ENCODE results near the gene ARL10. TPM values are rescaled to one million over a fixed set of nuclear protein-coding genes. Genes with fewer than 3 reads are reported as not detected.

The ARL10 gene
- total RNA-seq, 1 experiment from 2014 or later: 1.1 TPM

DNA sequence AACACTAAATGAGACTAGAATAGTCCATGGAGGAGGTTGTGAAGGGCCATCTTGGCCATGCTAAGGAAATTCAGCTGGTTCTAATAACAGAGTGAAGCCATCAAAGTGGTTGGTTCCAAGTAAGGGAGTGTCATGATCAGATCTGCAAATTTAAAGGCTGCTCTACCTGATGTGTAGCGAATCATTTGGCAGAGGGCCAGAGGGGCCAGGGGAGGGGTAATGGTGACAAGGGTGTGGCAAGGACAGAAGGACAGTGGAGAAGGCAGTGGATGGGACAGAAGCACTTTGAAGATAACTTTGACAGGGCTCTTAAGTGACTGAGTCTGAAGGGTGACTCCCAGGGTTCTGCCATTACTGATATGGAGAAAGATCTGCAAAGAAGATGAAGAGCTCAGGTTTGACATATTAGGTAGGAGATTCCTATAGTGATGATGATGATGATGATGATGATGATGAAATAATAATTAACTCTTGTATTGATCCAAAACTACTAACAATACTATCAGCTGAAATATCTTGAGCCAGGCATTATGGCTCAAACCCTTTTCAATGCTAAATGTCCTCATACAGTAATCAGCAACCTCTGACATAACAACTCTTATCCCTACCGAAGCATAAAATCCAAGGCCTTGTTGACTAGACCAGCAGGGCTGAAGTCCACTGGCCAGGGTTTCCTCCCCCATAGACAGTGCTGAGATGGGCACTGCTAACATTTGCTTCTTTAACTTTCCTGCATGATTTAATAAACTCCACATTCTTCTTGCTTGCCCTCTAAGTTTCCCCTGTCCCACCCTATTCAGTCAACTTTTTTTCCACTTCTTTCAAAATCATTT is 23.7 kb upstream of the ARL10 start:
- Mint-ChIP-seq H3K36me3 (ENCODE audit: insufficient read depth, unreplicated experiment) (peaks cover 37% of the 10 kb centered on the region), H3K27ac (ENCODE audit: low read depth, unreplicated experiment) (no peak overlapping the region), H3K4me1 (ENCODE audit: insufficient read depth, unreplicated experiment) (peaks cover 6% of the 10 kb centered on the region), H3K4me3 (ENCODE audit: unreplicated experiment) (no peak overlapping the region), H3K9me3 (ENCODE audit: unreplicated experiment) (no peaks in the 10 kb centered on the region), H3K27me3 (ENCODE audit: insufficient read depth, unreplicated experiment) (no peaks in the 10 kb centered on the region)
- no TSS peak for BruUV-seq (replicated peaks)
- ChIA-PET CTCF (interaction anchor here (1.5 kb wide), 1 partner anchor 14 kb away, joined by 3 read pairs; no protein-coding TSS in a partner anchor), POLR2A (interaction anchor here (0.5 to 0.8 kb wide), 2 partner anchors 18 to 20 kb away, joined by 3 to 4 read pairs; no protein-coding TSS in a partner anchor)
- TF ChIP-seq, protein P1, sequence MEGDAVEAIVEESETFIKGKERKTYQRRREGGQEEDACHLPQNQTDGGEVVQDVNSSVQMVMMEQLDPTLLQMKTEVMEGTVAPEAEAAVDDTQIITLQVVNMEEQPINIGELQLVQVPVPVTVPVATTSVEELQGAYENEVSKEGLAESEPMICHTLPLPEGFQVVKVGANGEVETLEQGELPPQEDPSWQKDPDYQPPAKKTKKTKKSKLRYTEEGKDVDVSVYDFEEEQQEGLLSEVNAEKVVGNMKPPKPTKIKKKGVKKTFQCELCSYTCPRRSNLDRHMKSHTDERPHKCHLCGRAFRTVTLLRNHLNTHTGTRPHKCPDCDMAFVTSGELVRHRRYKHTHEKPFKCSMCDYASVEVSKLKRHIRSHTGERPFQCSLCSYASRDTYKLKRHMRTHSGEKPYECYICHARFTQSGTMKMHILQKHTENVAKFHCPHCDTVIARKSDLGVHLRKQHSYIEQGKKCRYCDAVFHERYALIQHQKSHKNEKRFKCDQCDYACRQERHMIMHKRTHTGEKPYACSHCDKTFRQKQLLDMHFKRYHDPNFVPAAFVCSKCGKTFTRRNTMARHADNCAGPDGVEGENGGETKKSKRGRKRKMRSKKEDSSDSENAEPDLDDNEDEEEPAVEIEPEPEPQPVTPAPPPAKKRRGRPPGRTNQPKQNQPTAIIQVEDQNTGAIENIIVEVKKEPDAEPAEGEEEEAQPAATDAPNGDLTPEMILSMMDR (IDR thresholded peaks at IDR 0.05; ENCODE audit: unreplicated experiment): no peak
- DNase-seq (ENCODE audit: unreplicated experiment): no peak
- intact Hi-C loops (cut with micrococcal nuclease): no loop called here

DNA sequence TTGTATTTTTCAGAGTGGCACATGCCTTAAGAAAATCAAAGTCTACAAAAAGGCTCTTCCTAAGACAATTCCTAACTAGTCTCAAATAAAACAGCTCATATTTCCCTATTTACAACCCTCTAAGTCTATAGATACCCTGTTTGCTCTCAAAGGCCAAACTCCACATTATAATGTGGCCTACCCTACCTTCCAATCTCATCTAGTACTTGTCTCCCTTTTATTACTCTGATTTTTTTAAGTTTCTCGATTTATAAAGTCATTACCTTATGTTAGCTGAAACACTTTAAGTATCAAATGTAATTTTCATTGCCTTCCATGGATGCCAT is 23.2 kb upstream of the ARL10 start:
- intact Hi-C loops (cut with micrococcal nuclease): no loop called here
- no peaks in the 10 kb centered on the region for H3K9me3 Mint-ChIP-seq (ENCODE audit: unreplicated experiment)
- peaks cover 6% of the 10 kb centered on the region for H3K4me1 Mint-ChIP-seq (ENCODE audit: insufficient read depth, unreplicated experiment)
- POLR2A ChIA-PET: interaction anchor here (0.5 to 0.8 kb wide), 2 partner anchors 18 to 21 kb away, joined by 3 to 4 read pairs; no protein-coding TSS in a partner anchor
- BruUV-seq (replicated peaks): no TSS peak
- TF ChIP-seq, protein P1 (IDR thresholded peaks at IDR 0.05; ENCODE audit: unreplicated experiment): no peak
- H3K27ac Mint-ChIP-seq (ENCODE audit: low read depth, unreplicated experiment): no peak overlapping the region
- CTCF ChIA-PET: interaction anchor here (1.5 kb wide), 1 partner anchor 13 kb away, joined by 3 read pairs; no protein-coding TSS in a partner anchor
- H3K4me3 Mint-ChIP-seq (ENCODE audit: unreplicated experiment): no peak overlapping the region
- no peak for DNase-seq (ENCODE audit: unreplicated experiment)
- no peaks in the 10 kb centered on the region for H3K27me3 Mint-ChIP-seq (ENCODE audit: insufficient read depth, unreplicated experiment)
- H3K36me3 Mint-ChIP-seq (ENCODE audit: insufficient read depth, unreplicated experiment): peaks cover 37% of the 10 kb centered on the region

GRCh38 chr5:176342766-176343458 is 22.4 kb upstream of the ARL10 start:
- no TSS peak for BruUV-seq (replicated peaks)
- Mint-ChIP-seq H3K27ac (ENCODE audit: low read depth, unreplicated experiment) (no peak overlapping the region), H3K4me1 (ENCODE audit: insufficient read depth, unreplicated experiment) (peaks cover 6% of the 10 kb centered on the region), H3K4me3 (ENCODE audit: unreplicated experiment) (no peak overlapping the region), H3K36me3 (ENCODE audit: insufficient read depth, unreplicated experiment) (peaks cover 41% of the 10 kb centered on the region), H3K27me3 (ENCODE audit: insufficient read depth, unreplicated experiment) (no peaks in the 10 kb centered on the region), H3K9me3 (ENCODE audit: unreplicated experiment) (no peaks in the 10 kb centered on the region)
- CTCF ChIA-PET: interaction anchor here (1.5 kb wide), 1 partner anchor 12 kb away, joined by 3 read pairs; no protein-coding TSS in a partner anchor
- TF ChIP-seq, protein P1 (IDR thresholded peaks at IDR 0.05; ENCODE audit: unreplicated experiment): no peak
- no peak for DNase-seq (ENCODE audit: unreplicated experiment)
- intact Hi-C loops (cut with micrococcal nuclease): no loop called here
- POLR2A ChIA-PET: no interaction called here

- ChIA-PET CTCF (interaction anchor here (0.8 to 1.5 kb wide), 2 partner anchors 11 to 621 kb away, joined by 4 to 5 read pairs; no protein-coding TSS in a partner anchor), POLR2A (interaction anchor here (0.8 to 2.5 kb wide), 2 partner anchors 11 to 859 kb away, joined by 3 to 16 read pairs; partner anchors contain the start of gene KIAA1191)
- intact Hi-C loops (cut with micrococcal nuclease): no loop called here
- TF ChIP-seq, protein P1 (IDR thresholded peaks at IDR 0.05; ENCODE audit: unreplicated experiment): no peak
- no peaks in the 10 kb centered on the region for H3K27me3 Mint-ChIP-seq (ENCODE audit: insufficient read depth, unreplicated experiment)
- H3K36me3 Mint-ChIP-seq (ENCODE audit: insufficient read depth, unreplicated experiment): peaks cover 93% of the 10 kb centered on the region
- DNase-seq (ENCODE audit: unreplicated experiment): no peak
- H3K4me3 Mint-ChIP-seq (ENCODE audit: unreplicated experiment): no peak overlapping the region
- H3K9me3 Mint-ChIP-seq (ENCODE audit: unreplicated experiment): no peaks in the 10 kb centered on the region
- no peaks in the 10 kb centered on the region for H3K4me1 Mint-ChIP-seq (ENCODE audit: insufficient read depth, unreplicated experiment)
- no TSS peak for BruUV-seq (replicated peaks)
- no peak overlapping the region for H3K27ac Mint-ChIP-seq (ENCODE audit: low read depth, unreplicated experiment)
Measured at GRCh38 chr5:176350416-176350815, 14.9 kb upstream of the ARL10 start.

Data from MCF 10A (cell line).